Measurements from ENCODE around the gene EARS2.

Gene EARS2

DNA sequence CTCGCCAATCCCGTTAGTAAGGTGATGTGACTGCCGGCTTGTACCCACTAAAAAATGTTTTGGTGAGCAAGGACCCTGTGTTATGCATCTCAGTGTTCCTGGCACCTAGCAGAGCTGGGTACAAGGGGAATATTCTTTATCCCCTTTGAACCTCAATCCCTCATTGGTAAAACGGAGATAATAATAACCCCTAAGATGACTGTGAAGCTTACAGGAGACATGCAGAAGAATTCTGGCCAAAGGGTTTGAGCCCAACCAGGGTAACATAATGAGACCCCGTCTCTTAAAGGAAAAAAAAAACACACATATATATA, 47.8 kb downstream of the EARS2 start:
- no peak for TF ChIP-seq CTCF (IDR thresholded peaks at IDR 0.05; ENCODE audit: extremely low read depth, insufficient read depth, missing control alignments)
- in situ Hi-C loops (cut with MboI; ENCODE audit: low pct_unique_long_range_greater_than_20kb, low sequenced_read_pairs, unreplicated experiment): no loop called here
- DNase-seq (ENCODE audit: low spot score): no peak

GRCh38 chr16:23508589-23509440, 48.3 kb downstream of the EARS2 start:
- no peak for TF ChIP-seq CTCF (IDR thresholded peaks at IDR 0.05; ENCODE audit: extremely low read depth, insufficient read depth, missing control alignments)
- no peak for DNase-seq (ENCODE audit: low spot score)
- in situ Hi-C loops (cut with MboI; ENCODE audit: low pct_unique_long_range_greater_than_20kb, low sequenced_read_pairs, unreplicated experiment): no loop called here

GRCh38 chr16:23506606-23506994, 50.5 kb downstream of the EARS2 start:
- no peak for DNase-seq (ENCODE audit: low spot score)
- in situ Hi-C loops (cut with MboI; ENCODE audit: low pct_unique_long_range_greater_than_20kb, low sequenced_read_pairs, unreplicated experiment): no loop called here
- TF ChIP-seq CTCF (IDR thresholded peaks at IDR 0.05; ENCODE audit: extremely low read depth, insufficient read depth, missing control alignments): no peak

GRCh38 chr16:23505671-23506605, 51.2 kb downstream of the EARS2 start:
- in situ Hi-C loops (cut with MboI; ENCODE audit: low pct_unique_long_range_greater_than_20kb, low sequenced_read_pairs, unreplicated experiment): no loop called here
- no peak for DNase-seq (ENCODE audit: low spot score)
- peak; percentile 23 for TF ChIP-seq CTCF (IDR thresholded peaks at IDR 0.05; ENCODE audit: extremely low read depth, insufficient read depth, missing control alignments)

GRCh38 chr16:23505180-23505665, 51.9 kb downstream of the EARS2 start:
- DNase-seq (ENCODE audit: low spot score): no peak
- TF ChIP-seq CTCF (IDR thresholded peaks at IDR 0.05; ENCODE audit: extremely low read depth, insufficient read depth, missing control alignments): no peak
- in situ Hi-C loops (cut with MboI; ENCODE audit: low pct_unique_long_range_greater_than_20kb, low sequenced_read_pairs, unreplicated experiment): no loop called here

DNA sequence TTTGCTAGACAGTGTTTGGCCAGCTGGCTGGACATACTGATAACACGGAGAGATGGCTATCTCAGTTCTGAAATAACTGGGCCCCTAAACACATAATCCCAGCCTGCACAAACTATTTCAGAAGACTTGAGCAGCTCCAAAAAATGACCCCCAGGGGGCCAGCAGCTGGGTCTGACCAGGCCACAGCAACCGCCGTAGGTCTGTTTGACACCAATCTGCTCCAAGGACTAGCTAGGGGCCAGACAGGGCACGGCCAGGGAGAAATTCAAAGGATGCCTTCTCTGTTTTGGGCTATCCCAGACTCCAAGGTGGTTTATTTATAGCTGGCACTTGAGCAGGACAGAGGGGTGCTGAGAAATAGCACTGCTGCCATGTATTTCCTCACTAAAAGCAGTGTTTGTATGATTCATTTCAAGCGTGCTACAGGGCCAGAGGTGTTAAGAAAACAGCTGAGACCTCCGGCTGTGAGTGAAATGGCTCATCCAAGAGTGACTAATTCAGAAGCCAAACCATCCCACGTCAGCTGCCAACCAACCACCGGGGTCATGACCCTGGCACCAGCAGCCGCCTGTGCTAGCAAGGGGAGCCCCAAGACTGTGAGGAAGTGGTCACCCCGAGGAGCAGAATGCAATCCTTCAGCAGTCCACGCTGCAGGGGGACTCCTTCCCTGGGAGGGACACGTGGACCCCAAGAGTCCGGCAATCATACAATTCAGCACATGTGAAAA, 52.5 kb downstream of the EARS2 start:
- TF ChIP-seq CTCF (IDR thresholded peaks at IDR 0.05; ENCODE audit: extremely low read depth, insufficient read depth, missing control alignments): no peak
- peak; percentile 74 for DNase-seq (ENCODE audit: low spot score)
- in situ Hi-C loops (cut with MboI; ENCODE audit: low pct_unique_long_range_greater_than_20kb, low sequenced_read_pairs, unreplicated experiment): no loop called here

All from GM13977 (cell line).